ENCODE results near the gene PYGM.

The PYGM gene

GRCh38 chr11:64722141-64723065, 37.4 kb downstream of the PYGM start:
- H3K4me3 ChIP-seq (ENCODE audit: low read length): no peak overlapping the region
- TF ChIP-seq CTCF (conservative IDR thresholded peaks at IDR 0.05; ENCODE audit: low read length): no peak
- no peak for DNase-seq (ENCODE audit: low read depth)

- no peak for DNase-seq (ENCODE audit: low read depth)
- no peak overlapping the region for H3K4me3 ChIP-seq (ENCODE audit: low read length)
- TF ChIP-seq CTCF (conservative IDR thresholded peaks at IDR 0.05; ENCODE audit: low read length): no peak
Observed at GRCh38 chr11:64721359-64721699, 38.4 kb downstream of the PYGM start.

DNA sequence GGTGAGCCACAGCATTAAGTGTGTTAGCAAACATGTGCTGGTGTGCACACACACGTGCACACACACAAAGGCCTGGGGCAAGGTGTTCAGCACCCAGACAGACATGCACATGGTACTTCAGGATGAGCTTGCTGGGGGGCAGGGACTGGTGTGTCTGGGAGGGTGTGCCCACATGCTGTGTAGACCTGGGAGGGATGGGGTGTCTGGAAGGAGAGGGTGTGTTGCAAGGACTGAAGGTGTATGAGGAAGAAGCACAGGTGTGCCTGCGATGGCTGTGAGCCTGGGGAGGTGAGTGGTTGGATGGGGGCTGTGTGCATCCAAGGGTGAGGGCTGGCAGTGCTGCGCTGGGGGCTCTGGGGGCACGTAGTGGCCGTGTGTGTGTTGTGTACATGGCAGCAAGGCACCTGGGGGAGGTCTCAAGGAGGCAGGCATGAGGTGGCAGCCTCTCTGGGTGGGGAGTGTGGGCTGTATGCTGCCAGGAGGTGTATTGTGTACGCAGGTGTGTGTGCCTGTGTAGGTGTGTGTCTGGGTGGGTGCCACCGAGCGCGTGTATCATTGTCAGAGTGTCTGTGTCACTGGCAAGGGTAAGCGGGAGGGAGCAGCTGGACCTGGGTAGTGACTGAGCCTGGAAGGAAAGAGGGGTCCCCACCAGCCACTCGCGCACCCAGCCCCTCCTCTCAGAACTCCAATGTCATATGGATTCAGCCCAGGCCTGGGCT, 39.0 kb downstream of the PYGM start:
- H3K4me3 ChIP-seq (ENCODE audit: low read length): no peak overlapping the region
- TF ChIP-seq CTCF (conservative IDR thresholded peaks at IDR 0.05; ENCODE audit: low read length): no peak
- DNase-seq (ENCODE audit: low read depth): no peak

GRCh38 chr11:64720167-64720566, 39.6 kb downstream of the PYGM start:
- no peak overlapping the region for H3K4me3 ChIP-seq (ENCODE audit: low read length)
- TF ChIP-seq CTCF (conservative IDR thresholded peaks at IDR 0.05; ENCODE audit: low read length): no peak
- DNase-seq (ENCODE audit: low read depth): no peak

GRCh38 chr11:64719406-64719805, 40.4 kb downstream of the PYGM start:
- H3K4me3 ChIP-seq (ENCODE audit: low read length): no peak overlapping the region
- no peak for DNase-seq (ENCODE audit: low read depth)
- no peak for TF ChIP-seq CTCF (conservative IDR thresholded peaks at IDR 0.05; ENCODE audit: low read length)

DNA sequence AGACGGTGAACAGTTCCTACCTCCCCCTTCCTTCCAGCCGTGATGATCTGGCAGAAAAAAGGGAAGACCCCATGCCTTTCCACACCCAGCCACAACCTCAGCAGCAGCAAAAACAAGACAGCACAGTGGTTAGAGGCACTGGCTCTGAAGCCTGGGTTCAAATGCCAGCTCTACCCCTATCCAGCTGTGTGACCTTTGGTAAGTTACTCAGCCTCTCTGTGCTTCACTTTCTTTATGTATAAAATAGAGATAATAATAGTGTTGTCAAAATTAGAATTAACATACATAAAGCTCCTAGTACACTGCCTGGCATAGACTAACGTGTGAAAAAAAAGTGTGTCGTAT, 41.0 kb downstream of the PYGM start:
- no peak for DNase-seq (ENCODE audit: low read depth)
- no peak for TF ChIP-seq CTCF (conservative IDR thresholded peaks at IDR 0.05; ENCODE audit: low read length)
- H3K4me3 ChIP-seq (ENCODE audit: low read length): no peak overlapping the region

All from AG10803 (cell line).